GM12878 (cell line): ENCODE data around the gene MTX1. TPM values are rescaled to one million over a fixed set of nuclear protein-coding genes. Genes with fewer than 3 reads are reported as not detected.

ENCODE experiments used
- ATAC-seq: fragments of 200-7000 bp; cut with Tn5 transposase; 3 replicates; pipeline ENCODE4 v1.9.1; 2020; ENCODE audit warnings: mild to moderate bottlenecking, moderate library complexity
- BruUV-seq: library from RNA; stranded (reverse); fragments of 400-500 nt; replicated peaks from 2 replicates; lab custom pipeline; 2021; lab: Mats Ljungman, UMichigan
- CTCF ChIA-PET: fragments of 300-600 bp; sonication (Branson Sonifier 250); formaldehyde crosslinking; extraction: SDS; loops from one replicate; lab custom pipeline; 2021; ENCODE audit warnings: inconsistent platforms; lab: Yijun Ruan, JAX
- POLR2A ChIA-PET: fragments of 350-600 bp; formaldehyde crosslinking; extraction: SDS; loops from one replicate; lab custom pipeline; 2021; ENCODE audit warnings: inconsistent platforms; lab: Charles Lee
- RAD21 ChIA-PET: fragments of 300-600 bp; sonication (Branson Sonifier 250); formaldehyde crosslinking; loops from one replicate; lab custom pipeline; 2023; ENCODE audit warnings: antibody characterized with exemption; ENCODE audit not compliant: unreplicated experiment; lab: Charles Lee
- SMC1A ChIA-PET: fragments of 300-600 bp; sonication (Branson Sonifier 250); formaldehyde crosslinking; loops from one replicate; lab custom pipeline; 2023; ENCODE audit not compliant: unreplicated experiment, uncharacterized antibody; lab: Charles Lee
- DNase-seq: peaks from one replicate; pipeline ENCODE4 v3.0.0-alpha.2; 2011; ENCODE audit warnings: low read depth, low spot score
- FAIRE-seq: peaks from 3 replicates; lab custom pipeline; 2011; peaks lifted over from hg19 to GRCh38; lab: Jason Lieb, UNC
- H2AFZ ChIP-seq: 2 replicates; pipeline ENCODE4 v1.6.0; 2011; ENCODE audit warnings: low read depth, low read length, control low read depth; ENCODE audit not compliant: control insufficient read depth
- H3K27ac ChIP-seq: 2 replicates; pipeline ENCODE4 v1.5.1; 2011; ENCODE audit warnings: control low read depth; ENCODE audit not compliant: control insufficient read depth, insufficient read depth
- H3K27me3 ChIP-seq, 2 experiments: replicated peaks in 1 of 2; 2 replicates each; pipeline versions ENCODE4 v1.6.0 to v1.6.1; 2011; ENCODE audit warnings: low read length in 1 of 2; ENCODE audit not compliant: control insufficient read depth in 2 of 2, insufficient read depth in 2 of 2
- H3K36me3 ChIP-seq, 2 experiments: 2 replicates each; pipeline ENCODE4 v1.5.1; 2011; ENCODE audit warnings: low read length in 1 of 2; ENCODE audit not compliant: control insufficient read depth in 2 of 2, insufficient read depth in 2 of 2
- H3K4me1 ChIP-seq: 2 replicates; pipeline ENCODE4 v1.6.1; 2011; ENCODE audit warnings: mild to moderate bottlenecking, low read length, moderate library complexity, mixed read lengths; ENCODE audit not compliant: control insufficient read depth, insufficient read depth
- H3K4me2 ChIP-seq: 2 replicates; pipeline ENCODE4 v1.6.0; 2011; ENCODE audit warnings: control low read depth; ENCODE audit not compliant: control insufficient read depth, insufficient read depth
- H3K4me3 ChIP-seq: fragments of 200-600 bp; sonication (generic); 2 replicates; pipeline ENCODE4 v1.5.1; 2016
- H3K79me2 ChIP-seq: 2 replicates; pipeline ENCODE4 v1.6.0; 2011; ENCODE audit warnings: low read length; ENCODE audit not compliant: control insufficient read depth, insufficient read depth
- H3K9ac ChIP-seq: 2 replicates; pipeline ENCODE4 v1.8.0; 2011; ENCODE audit warnings: low read length, control low read depth, mixed read lengths; ENCODE audit not compliant: control insufficient read depth, insufficient read depth
- H3K9me3 ChIP-seq: replicated peaks from 3 replicates; pipeline ENCODE4 v1.5.1; 2011; ENCODE audit warnings: mild to moderate bottlenecking, low read length; ENCODE audit not compliant: control insufficient read depth, insufficient read depth
- H4K20me1 ChIP-seq: 2 replicates; pipeline ENCODE4 v1.6.0; 2011; ENCODE audit not compliant: control insufficient read depth, insufficient read depth
- BACH1 ChIP-seq: fragments of 450-650 bp; IDR thresholded peaks from 2 replicates; pipeline ENCODE4 v1.6.1; 2017; ENCODE audit warnings: mild to moderate bottlenecking, borderline replicate concordance
- BRCA1 ChIP-seq: IDR thresholded peaks from 2 replicates; pipeline ENCODE4 v1.6.1; 2011; ENCODE audit warnings: low read depth, low read length, improper control_type of control experiment
- CHD2 ChIP-seq: IDR thresholded peaks from 2 replicates; pipeline ENCODE4 v1.6.1; 2011; ENCODE audit warnings: low read depth, low read length, improper control_type of control experiment, borderline replicate concordance
- CTCF ChIP-seq, 3 experiments: IDR thresholded peaks in 2 of 3; conservative IDR thresholded peaks in 1 of 3; 2 replicates each; pipeline ENCODE4 v1.5.1; 2011; ENCODE audit warnings: low read depth in 3 of 3, low read length in 3 of 3, mild to moderate bottlenecking in 3 of 3, control low read depth in 2 of 3, moderate library complexity in 2 of 3, inconsistent platforms in 1 of 3, mixed read lengths in 1 of 3; ENCODE audit not compliant: control insufficient read depth in 2 of 3, insufficient read depth in 1 of 3; ENCODE audit errors: extremely low read depth in 1 of 3
- EED ChIP-seq: sonication (generic); IDR thresholded peaks from 2 replicates; pipeline ENCODE4 v1.6.1; 2016; ENCODE audit warnings: antibody characterized with exemption, low read depth
- FOXM1 ChIP-seq: IDR thresholded peaks from 2 replicates; pipeline ENCODE4 v1.6.1; 2012; ENCODE audit warnings: low read depth, mild to moderate bottlenecking, inconsistent platforms, low read length, moderate library complexity
- IRF4 ChIP-seq: IDR thresholded peaks from 2 replicates; pipeline ENCODE4 v1.6.1; 2011; ENCODE audit warnings: low read depth, low read length
- MTA3 ChIP-seq: IDR thresholded peaks from 2 replicates; pipeline ENCODE4 v1.6.1; 2012; ENCODE audit warnings: low read length, inconsistent platforms, borderline replicate concordance
- NFXL1 ChIP-seq: fragments of 450-650 bp; IDR thresholded peaks from 2 replicates; pipeline ENCODE4 v1.6.1; 2017; ENCODE audit warnings: antibody characterized with exemption, mild to moderate bottlenecking, borderline replicate concordance
- NR2C2 ChIP-seq: IDR thresholded peaks from 2 replicates; pipeline ENCODE4 v1.6.1; 2011; ENCODE audit warnings: borderline replicate concordance, low read depth; ENCODE audit not compliant: control insufficient read depth, insufficient read length
- NR2F1 ChIP-seq: fragments of 450-650 bp; conservative IDR thresholded peaks from 2 replicates; pipeline ENCODE4 v1.6.1; 2017; ENCODE audit warnings: mild to moderate bottlenecking
- SPI1 ChIP-seq: IDR thresholded peaks from 2 replicates; pipeline ENCODE4 v1.6.1; 2011; ENCODE audit warnings: low read depth, mild to moderate bottlenecking, low read length, moderate library complexity, borderline replicate concordance; ENCODE audit not compliant: insufficient read depth
- TAF1 ChIP-seq: IDR thresholded peaks from 2 replicates; pipeline ENCODE4 v1.6.1; 2011; ENCODE audit warnings: mild to moderate bottlenecking, low read depth, low read length, borderline replicate concordance
- TARDBP ChIP-seq: IDR thresholded peaks from 2 replicates; pipeline ENCODE4 v1.6.1; 2016; ENCODE audit warnings: borderline replicate concordance
- YBX1 ChIP-seq: fragments of 450-650 bp; IDR thresholded peaks from 2 replicates; pipeline ENCODE4 v1.6.1; 2016; ENCODE audit warnings: antibody characterized with exemption
- ZNF274 ChIP-seq: IDR thresholded peaks from one replicate; pipeline ENCODE4 v1.8.0; 2011; ENCODE audit not compliant: insufficient read length, insufficient read depth
- ZNF687 ChIP-seq: fragments of 450-650 bp; IDR thresholded peaks from 2 replicates; pipeline ENCODE4 v1.6.1; 2017; ENCODE audit warnings: mild to moderate bottlenecking, moderate library complexity
- ZSCAN29 ChIP-seq: fragments of 450-650 bp; IDR thresholded peaks from 2 replicates; pipeline ENCODE4 v1.6.1; 2017; ENCODE audit warnings: mild to moderate bottlenecking, moderate library complexity
- ZZZ3 ChIP-seq: IDR thresholded peaks from 2 replicates; pipeline ENCODE4 v1.6.1; 2011; ENCODE audit warnings: low read depth; ENCODE audit not compliant: control insufficient read depth, insufficient read length
- WGBS: methylation state at CpG from one replicate; pipeline ENCODE4 v1.1.6; 2016; ENCODE audit warnings: low lambda C conversion rate; ENCODE audit not compliant: insufficient replicate concordance, insufficient coverage; ENCODE audit errors: missing lambda C conversion rate; 5-methylcytosine and 5-hydroxymethylcytosine counted together
- in situ Hi-C: fragments of 300-500 bp; cut with MboI; formaldehyde crosslinking; loops from 9 replicates; pipeline ENCODE4 v1.14.3; 2018; ENCODE audit warnings: mixed read lengths
- intact Hi-C: fragments of 100-400 bp; cut with micrococcal nuclease; formaldehyde crosslinking; loops from one replicate; pipeline ENCODE4 v1.14.2; 2022; ENCODE audit not compliant: unreplicated experiment
- polyA plus RNA-seq, 11 experiments: library from polyadenylated mRNA; depleted of rRNA in 4 of 11; unstranded in 6 of 11; stranded (reverse) in 5 of 11; fragments of >200 nt; fragmentation: Nextera tagmentation in 4 of 11; fragmentation: Illumina TruSeq in 1 of 11; extraction: Ambion mirVana in 4 of 11; extraction: Trizol in 1 of 11; gene quantifications; 1 replicate in 1 of 11; 2 replicates in 10 of 11; pipeline versions ENCODE4 v1.2.1 to v1.2.3, GENCODE V29; 2011 to 2016; ENCODE audit warnings: inconsistent platforms in 2 of 11, missing spikeins in 2 of 11, low read depth in 1 of 11
- total RNA-seq, 4 experiments: library from RNA; depleted of rRNA in 3 of 4; stranded (reverse); fragments of >200 nt in 3 of 4; fragmentation: Illumina TruSeq in 1 of 4; extraction: Trizol in 1 of 4; gene quantifications; 2 replicates each; pipeline versions ENCODE4 v1.2.1 to v1.2.3, GENCODE V29; 2013 to 2021

MTX1 gene
- total and polyA plus RNA-seq, 10 of the 15 experiments (the other 5 are each of a cell fraction or from before 2014, with no cell fraction given), result 15.8 to 92.0 (median 49.1) TPM

GRCh38 chr1:155166471-155167165 lies 41.9 kb upstream of the MTX1 start:
- CTCF ChIA-PET, result interaction anchor here (1.0 to 12.1 kb wide), 15 partner anchors 11 to 123 kb away, joined by 3 to 284 read pairs (median 6); partner anchors contain the start of gene EFNA4
- no peak overlapping the region for H3K9ac ChIP-seq
- peaks cover 0 to 3% of the 10 kb centered on the region in 2 experiments; a peak in 1 of 4 replicates for H3K36me3 ChIP-seq
- ATAC-seq, result no peak
- no peak overlapping the region for H3K27ac ChIP-seq
- BruUV-seq, result no TSS peak
- TF ChIP-seq NR2F1, result no peak
- TF ChIP-seq EED, result no peak
- TF ChIP-seq TAF1, result no peak
- TF ChIP-seq SPI1, result no peak
- TF ChIP-seq FOXM1, result no peak
- TF ChIP-seq MTA3, result no peak
- no peak for TF ChIP-seq BRCA1
- TF ChIP-seq CHD2, result no peak
- TF ChIP-seq IRF4, result no peak
- no peak for TF ChIP-seq TARDBP
- no peak for TF ChIP-seq NR2C2
- no peak for TF ChIP-seq NFXL1
- no peak for TF ChIP-seq ZNF274
- no peak for TF ChIP-seq CTCF (IDR thresholded peaks at IDR 0.05 in 2 of 3, conservative IDR thresholded peaks at IDR 0.05 in 1 of 3; ENCODE audit: control insufficient read depth in 2 of 3, extremely low read depth in 1 of 3, insufficient read depth in 1 of 3, low read depth in 3 of 3, low read length in 3 of 3)
- no peak for TF ChIP-seq BACH1
- TF ChIP-seq ZNF687, result no peak
- TF ChIP-seq YBX1, result no peak
- no peak for TF ChIP-seq ZSCAN29
- TF ChIP-seq ZZZ3, result no peak
- no peaks in the 10 kb centered on the region for H4K20me1 ChIP-seq
- H3K79me2 ChIP-seq, result no peaks in the 10 kb centered on the region
- no peak for DNase-seq
- no peak for FAIRE-seq
- H3K4me3 ChIP-seq, result no peak overlapping the region
- SMC1A ChIA-PET, result interaction anchor here (1.2 to 5.9 kb wide), 6 partner anchors 11 to 81 kb away, joined by 4 to 37 read pairs (median 6); partner anchors contain the start of gene SLC50A1
- RAD21 ChIA-PET, result interaction anchor here (0.8 to 5.1 kb wide), 7 partner anchors 16 to 76 kb away, joined by 3 to 71 read pairs (median 5); no protein-coding TSS in a partner anchor
- 32% methylated on average over 19 of the region's 27 CpGs for WGBS
- in situ Hi-C loops, result loop anchor here (5.0 kb wide), 1 partner anchor 74 kb away; no protein-coding TSS in a partner anchor
- H3K9me3 ChIP-seq, result no peaks in the 10 kb centered on the region
- peaks cover 3% of the 10 kb centered on the region for H3K4me1 ChIP-seq
- H2AFZ ChIP-seq, result peak overlapping the region; percentile 34; the same call in 1 of the 2 replicates
- POLR2A ChIA-PET, result interaction anchor here (0.6 to 1.3 kb wide), 2 partner anchors 13 to 75 kb away, joined by 3 to 5 read pairs; no protein-coding TSS in a partner anchor
- intact Hi-C loops, result no loop called here
- no peaks in the 10 kb centered on the region for H3K27me3 ChIP-seq
- H3K4me2 ChIP-seq, result no peak overlapping the region
